GM12872 (cell line): Measurements from ENCODE around the gene CST9L.

Experiments
- TF ChIP-seq, protein P1 (sequence below): IDR thresholded peaks from 3 replicates; pipeline ENCODE4 v1.5.1; 2011; ENCODE audit warnings: low read depth, mild to moderate bottlenecking, low read length, moderate library complexity; ENCODE audit not compliant: insufficient read depth

Gene CST9L

DNA sequence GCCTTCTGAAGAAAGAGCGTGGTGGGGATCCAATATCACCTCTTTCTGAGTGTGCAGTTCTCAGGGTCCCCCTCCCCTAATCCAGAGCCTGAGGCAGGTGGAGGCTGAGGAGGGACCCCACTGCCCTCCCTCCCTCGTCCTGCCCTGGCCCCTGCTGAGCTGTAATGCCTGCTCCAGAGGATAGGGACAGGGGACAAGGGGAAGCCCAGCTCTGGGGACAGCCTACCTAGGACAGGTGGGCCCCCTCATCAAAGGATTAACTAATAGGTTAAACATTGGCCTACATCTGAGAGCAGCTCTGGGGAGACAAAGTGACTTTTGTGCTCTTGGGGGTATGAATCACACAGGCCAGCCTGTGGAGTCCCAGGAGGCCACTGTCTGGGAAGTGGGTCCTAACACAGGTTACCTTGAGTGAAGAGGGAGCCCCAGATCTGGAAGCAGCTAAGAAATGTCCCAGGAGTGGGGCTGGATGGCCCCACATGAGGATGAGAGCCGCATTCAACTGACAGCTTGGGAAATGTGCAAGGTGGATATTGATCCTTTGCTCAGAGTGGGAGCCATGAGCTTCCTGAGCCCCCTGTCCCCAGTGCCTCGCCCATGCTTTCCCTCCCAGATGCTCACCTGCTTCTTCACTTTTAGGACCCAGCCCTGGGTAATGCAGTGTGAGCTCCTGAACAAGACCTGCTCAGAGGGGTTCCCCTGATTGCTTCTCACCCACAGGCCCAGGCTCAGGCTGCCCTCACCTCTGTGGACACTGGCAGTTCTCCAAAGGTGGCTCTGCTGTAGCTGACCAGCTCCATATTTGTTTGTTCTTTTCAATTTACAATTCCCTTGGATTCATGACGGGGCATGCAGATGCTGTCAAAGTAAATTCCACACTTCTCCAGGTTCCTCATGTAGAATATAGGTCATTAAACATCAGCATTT is 17.8 kb upstream of the CST9L start:
- TF ChIP-seq, protein P1, sequence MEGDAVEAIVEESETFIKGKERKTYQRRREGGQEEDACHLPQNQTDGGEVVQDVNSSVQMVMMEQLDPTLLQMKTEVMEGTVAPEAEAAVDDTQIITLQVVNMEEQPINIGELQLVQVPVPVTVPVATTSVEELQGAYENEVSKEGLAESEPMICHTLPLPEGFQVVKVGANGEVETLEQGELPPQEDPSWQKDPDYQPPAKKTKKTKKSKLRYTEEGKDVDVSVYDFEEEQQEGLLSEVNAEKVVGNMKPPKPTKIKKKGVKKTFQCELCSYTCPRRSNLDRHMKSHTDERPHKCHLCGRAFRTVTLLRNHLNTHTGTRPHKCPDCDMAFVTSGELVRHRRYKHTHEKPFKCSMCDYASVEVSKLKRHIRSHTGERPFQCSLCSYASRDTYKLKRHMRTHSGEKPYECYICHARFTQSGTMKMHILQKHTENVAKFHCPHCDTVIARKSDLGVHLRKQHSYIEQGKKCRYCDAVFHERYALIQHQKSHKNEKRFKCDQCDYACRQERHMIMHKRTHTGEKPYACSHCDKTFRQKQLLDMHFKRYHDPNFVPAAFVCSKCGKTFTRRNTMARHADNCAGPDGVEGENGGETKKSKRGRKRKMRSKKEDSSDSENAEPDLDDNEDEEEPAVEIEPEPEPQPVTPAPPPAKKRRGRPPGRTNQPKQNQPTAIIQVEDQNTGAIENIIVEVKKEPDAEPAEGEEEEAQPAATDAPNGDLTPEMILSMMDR: no peak

DNA sequence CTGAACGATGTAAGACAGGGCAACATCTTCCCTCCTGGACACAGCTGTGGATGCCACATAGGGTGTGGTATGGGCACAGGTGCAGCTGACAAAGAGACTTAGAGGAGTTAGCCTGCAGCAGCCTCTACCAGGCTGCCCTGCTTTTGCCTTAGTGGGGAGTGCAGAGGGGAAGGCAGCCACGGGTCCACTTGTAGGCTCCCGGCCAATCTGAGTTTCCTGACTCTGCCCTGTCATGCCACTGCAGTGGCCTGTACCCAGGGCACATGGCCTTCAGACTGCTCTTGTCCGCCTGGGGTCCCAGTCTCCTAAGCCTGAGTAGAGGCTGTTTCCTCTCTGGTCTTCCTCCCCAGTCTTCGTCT is 17.1 kb upstream of the CST9L start:
- TF ChIP-seq, protein P1: no peak

DNA sequence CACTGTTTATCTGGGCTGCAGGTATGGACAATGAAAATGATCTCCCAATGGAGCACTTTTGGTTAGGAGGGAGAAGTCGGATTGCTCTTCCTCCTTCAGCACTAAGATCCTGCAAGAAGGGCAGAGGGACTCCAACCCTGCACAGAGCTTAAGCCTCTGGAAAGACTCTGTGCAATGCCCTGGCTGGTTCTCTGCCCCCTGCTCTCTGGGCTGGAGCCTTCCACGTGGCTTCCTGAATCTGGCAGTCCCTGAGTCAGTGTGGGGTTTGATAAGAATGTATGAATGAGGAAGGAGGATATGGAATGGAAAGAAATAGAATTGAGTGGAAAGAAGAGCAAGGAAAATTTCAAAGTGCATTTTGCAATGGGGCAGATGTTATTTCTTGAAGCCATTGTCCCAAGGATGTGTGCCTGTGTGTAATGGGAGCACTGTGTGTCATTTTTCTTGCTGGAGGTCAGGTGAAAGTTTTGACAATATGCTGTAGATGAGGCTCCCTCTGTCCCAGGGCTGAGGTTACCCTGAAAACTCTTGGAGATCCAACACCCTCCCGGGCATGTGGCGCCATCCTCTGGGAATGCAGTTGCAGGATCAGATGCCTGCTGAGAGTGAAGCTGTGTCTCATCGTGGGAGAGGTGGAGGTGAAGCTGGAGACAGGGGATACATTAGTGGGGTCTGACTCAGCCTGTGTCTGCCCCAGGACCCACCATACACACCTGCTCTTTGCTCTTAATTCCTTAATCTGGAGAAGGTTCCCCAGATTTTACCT is 16.3 kb upstream of the CST9L start:
- TF ChIP-seq, protein P1: no peak

DNA sequence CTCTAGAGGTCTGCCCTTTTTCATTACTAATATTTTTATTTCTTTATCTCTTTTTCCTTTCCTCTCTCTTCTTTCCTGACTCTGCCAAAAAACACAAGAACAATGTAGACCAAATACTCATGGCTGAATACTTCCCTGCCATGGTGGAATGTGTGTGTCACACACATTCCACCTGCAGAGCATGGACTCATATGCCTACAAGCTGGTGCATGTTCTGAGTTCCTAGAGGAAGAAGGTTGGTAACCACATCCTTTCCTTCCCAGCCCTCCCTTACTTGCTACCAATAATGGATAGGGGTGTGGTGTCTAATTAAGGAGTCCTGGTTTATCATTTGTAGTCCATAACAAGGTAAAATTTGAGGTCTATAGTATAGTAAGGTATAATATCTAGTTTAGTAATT is 15.2 kb upstream of the CST9L start:
- TF ChIP-seq, protein P1: no peak

DNA sequence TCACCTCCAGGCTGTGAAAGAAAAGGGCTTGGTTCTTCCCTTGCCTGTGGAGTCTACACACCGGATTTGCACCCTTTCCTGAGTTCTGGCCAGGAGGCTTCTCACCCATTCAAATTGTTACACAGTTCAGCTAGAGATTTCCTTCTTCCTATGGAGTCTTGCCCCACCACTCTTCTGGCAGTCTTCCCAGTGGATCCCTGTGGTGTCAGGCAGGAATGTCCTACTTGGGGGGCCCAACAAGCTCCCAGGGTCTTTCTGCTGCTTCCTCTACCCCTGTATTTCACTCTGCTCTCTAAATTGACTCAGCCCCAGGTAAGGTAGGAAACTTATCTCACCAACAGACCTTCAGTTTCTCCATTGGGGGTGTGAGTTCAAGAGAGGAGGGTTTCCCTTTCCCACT is 14.0 kb upstream of the CST9L start:
- TF ChIP-seq, protein P1: no peak

DNA sequence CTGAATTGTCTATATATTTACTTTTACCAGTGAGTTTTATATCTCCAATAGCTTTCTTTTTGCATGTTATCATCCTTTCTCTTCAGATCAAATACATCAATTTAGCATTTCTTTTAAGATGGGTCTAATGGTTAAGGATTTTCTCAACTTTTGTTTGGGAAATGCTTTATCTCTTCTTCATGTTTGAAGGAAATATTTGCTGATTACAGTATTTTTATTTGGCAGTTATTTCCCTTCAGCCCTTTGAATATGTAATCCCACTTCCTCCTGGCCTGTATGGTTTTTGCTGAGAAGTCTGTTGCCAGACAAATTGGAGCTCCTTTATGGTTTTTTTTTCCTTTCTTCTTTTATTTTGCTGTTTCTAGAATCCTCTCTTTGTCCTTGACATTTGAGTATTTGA is 6.7 kb upstream of the CST9L start:
- TF ChIP-seq, protein P1: no peak

DNA sequence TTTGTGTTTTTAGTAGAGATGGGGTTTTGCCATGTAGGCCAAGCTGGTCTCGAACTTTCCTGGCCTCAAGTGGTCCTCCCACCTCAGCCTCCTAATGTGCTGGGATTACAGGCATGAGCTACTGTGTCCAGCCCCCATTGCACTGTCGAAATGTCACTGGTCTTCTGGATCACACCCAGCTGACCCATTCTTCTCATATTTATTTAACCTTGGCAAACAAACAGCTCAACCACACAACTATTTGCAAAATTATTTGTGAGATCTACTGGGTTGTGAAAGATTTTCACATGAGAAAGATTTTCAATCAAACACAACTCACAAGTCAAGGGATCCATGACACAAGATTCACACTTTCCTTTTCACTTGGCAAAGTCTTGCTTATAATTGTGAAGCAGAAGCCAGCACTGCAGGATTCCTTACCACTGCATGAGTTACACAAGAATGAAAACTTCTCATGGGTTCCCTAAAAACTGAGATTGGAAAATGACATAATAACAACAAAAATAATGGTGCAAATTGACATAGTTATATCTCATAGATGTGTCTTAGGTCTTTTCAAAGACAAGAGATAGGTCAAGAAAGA is 2.0 kb upstream of the CST9L start:
- TF ChIP-seq, protein P1: no peak
